AG04450 (cell line): ENCODE data around the gene NADSYN1. TPM values are rescaled to one million over a fixed set of nuclear protein-coding genes. Genes with fewer than 3 reads are reported as not detected.

Source experiments
- CTCF ChIA-PET: fragments of 300-600, 350-600 bp; formaldehyde crosslinking; extraction: SDS; loops from one replicate; lab custom pipeline; 2022; ENCODE audit warnings: antibody characterized with exemption, inconsistent platforms; lab: Charles Lee
- POLR2A ChIA-PET: fragments of 350-600 bp; formaldehyde crosslinking; extraction: SDS; loops from one replicate; lab custom pipeline; 2021; ENCODE audit warnings: antibody characterized with exemption, inconsistent platforms; lab: Yijun Ruan, JAX
- DNase-seq: peaks from one replicate; pipeline ENCODE4 v3.0.0-alpha.2; 2011; ENCODE audit warnings: low read depth, low spot score
- H3K27ac ChIP-seq: one replicate; pipeline ENCODE4 v1.5.1; 2012; ENCODE audit warnings: low read depth, low read length, control low read depth
- H3K27me3 ChIP-seq: one replicate; pipeline ENCODE4 v1.6.0; 2012; ENCODE audit warnings: low read length; ENCODE audit not compliant: control insufficient read depth, insufficient read depth
- H3K4me3 ChIP-seq: 2 replicates; pipeline ENCODE4 v1.5.1; 2011; ENCODE audit warnings: mild to moderate bottlenecking, low read depth, low read length, control low read depth
- H3K9me3 ChIP-seq: 2 replicates; pipeline ENCODE4 v1.5.1; 2012; ENCODE audit warnings: low read length; ENCODE audit not compliant: control insufficient read depth, insufficient read depth
- CTCF ChIP-seq: IDR thresholded peaks from 2 replicates; pipeline ENCODE4 v1.5.1; 2011; ENCODE audit warnings: low read depth, low read length, control low read depth, inconsistent platforms
- polyA plus RNA-seq: library from polyadenylated mRNA; depleted of rRNA; stranded (reverse); fragments of >200 nt; gene quantifications from 2 replicates; pipeline ENCODE4 v1.2.3, GENCODE V29; 2011

Gene NADSYN1
- polyA plus RNA-seq, 1 experiment, result 39.0 TPM

DNA sequence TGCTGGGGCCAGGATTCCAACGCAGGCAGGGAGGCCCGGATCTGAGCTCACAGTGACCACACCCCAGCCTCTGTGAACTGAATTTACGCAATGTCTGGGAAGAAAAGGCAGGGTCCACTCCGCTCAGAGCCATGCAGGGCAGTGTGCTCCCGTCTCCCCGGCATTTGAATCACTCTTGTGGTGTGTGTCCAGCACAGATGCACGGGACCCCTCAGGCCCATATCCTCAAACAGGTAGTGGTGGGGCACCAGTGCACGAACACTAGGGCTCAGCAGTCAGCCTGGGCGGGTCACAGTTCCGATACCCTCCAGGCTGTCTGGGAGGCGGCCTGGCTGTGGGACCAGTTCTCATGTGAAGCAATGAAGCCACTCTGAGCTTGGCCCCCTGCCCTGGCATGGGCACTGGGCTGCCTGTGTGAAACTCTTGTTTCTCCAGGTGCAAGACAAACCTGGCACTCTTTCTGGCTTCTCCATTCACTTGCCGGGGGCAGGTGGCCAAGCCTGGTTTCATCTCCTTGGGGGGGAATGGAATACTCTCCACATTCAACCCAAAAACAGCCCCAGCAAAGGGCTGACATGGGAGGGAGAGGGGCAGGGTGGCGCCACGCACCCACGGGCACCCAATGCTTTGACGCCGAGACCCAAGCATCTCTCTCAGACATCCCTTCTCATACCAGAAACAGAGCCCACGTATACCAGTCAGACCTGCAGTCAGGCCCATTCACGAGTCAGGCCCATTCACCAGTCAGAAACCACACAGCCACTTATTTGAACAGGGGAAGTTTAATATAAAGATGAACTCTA lies 19.2 kb upstream of the NADSYN1 start:
- no peak overlapping the region for H3K4me3 ChIP-seq
- no peak for TF ChIP-seq CTCF
- no peak overlapping the region for H3K27ac ChIP-seq
- no peak for DNase-seq
- no peaks in the 10 kb centered on the region for H3K27me3 ChIP-seq
- ChIA-PET CTCF (no interaction called here), POLR2A (interaction anchor here (1.1 kb wide), 1 partner anchor 15 kb away, joined by 3 read pairs; no protein-coding TSS in a partner anchor)
- H3K9me3 ChIP-seq, result no peaks in the 10 kb centered on the region; the same call in 1 of the 2 replicates

GRCh38 chr11:71434576-71435130 lies 18.4 kb upstream of the NADSYN1 start:
- ChIA-PET CTCF (no interaction called here), POLR2A (no interaction called here)
- TF ChIP-seq CTCF, result no peak
- no peaks in the 10 kb centered on the region; the same call in 1 of the 2 replicates for H3K9me3 ChIP-seq
- no peak overlapping the region for H3K4me3 ChIP-seq
- H3K27ac ChIP-seq, result no peak overlapping the region
- no peaks in the 10 kb centered on the region for H3K27me3 ChIP-seq
- no peak for DNase-seq

DNA sequence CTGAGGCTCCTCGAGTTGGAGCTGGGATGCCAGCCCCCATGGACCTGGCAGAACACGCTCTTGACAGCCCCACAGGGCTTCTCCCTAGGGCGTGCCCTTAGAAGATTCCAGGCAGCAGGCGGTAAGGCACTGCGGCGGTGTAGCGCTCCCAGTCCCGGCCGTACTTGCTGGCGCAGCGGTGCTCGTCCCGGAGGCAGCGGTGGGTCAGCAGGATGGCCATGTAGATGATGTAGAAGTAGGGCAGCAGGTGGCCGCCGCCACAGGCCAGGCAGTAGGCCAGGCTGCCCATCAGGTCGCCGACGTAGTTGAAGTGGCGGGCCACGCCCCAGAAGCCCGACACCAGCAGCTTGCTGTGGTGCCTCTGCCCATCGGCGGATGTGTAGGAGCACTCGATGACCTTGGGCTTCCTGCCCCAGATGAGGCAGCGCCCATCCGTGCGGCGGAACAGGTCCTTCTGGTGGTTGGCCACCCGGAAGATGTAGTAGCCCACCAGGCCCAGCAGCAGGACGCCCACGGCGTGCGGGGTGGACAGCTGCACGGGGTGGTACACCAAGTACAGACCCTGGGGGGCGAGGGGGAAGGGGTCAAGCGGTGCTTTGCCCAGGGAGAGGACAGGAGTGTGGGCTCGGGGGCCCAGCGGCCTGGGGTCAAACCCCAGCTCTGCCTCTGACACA lies 17.6 kb upstream of the NADSYN1 start:
- Histone ChIP-seq H3K27ac (no peak overlapping the region), H3K4me3 (no peak overlapping the region), H3K27me3 (no peaks in the 10 kb centered on the region), H3K9me3 (no peaks in the 10 kb centered on the region; the same call in 1 of the 2 replicates)
- POLR2A ChIA-PET, result no interaction called here
- DNase-seq, result no peak
- no peak for TF ChIP-seq CTCF
- CTCF ChIA-PET, result no interaction called here

- Histone ChIP-seq H3K27me3 (no peaks in the 10 kb centered on the region), H3K4me3 (no peak overlapping the region), H3K9me3 (no peaks in the 10 kb centered on the region; the same call in 1 of the 2 replicates), H3K27ac (no peak overlapping the region)
- POLR2A ChIA-PET, result no interaction called here
- TF ChIP-seq CTCF, result no peak
- CTCF ChIA-PET, result no interaction called here
- DNase-seq, result no peak
Measured at GRCh38 chr11:71436861-71437260, 16.1 kb upstream of the NADSYN1 start.

- no peak for TF ChIP-seq CTCF
- Histone ChIP-seq H3K4me3 (no peak overlapping the region), H3K27ac (no peak overlapping the region), H3K9me3 (no peaks in the 10 kb centered on the region; the same call in 1 of the 2 replicates), H3K27me3 (no peaks in the 10 kb centered on the region)
- POLR2A ChIA-PET, result no interaction called here
- no peak for DNase-seq
- CTCF ChIA-PET, result no interaction called here
Measured at GRCh38 chr11:71437399-71437798, 15.6 kb upstream of the NADSYN1 start.
